HepG2 (cell line): ENCODE data around the gene L3MBTL4.

Experiments
- CCDC6 ChIP-seq: sonication (generic); formaldehyde crosslinking; IDR thresholded peaks from 2 replicates; pipeline ENCODE4 v1.8.1; 2022; ENCODE audit warnings: mild to moderate bottlenecking, missing genetic modification reagents, moderate library complexity
- CTCF ChIP-seq: sonication (generic); formaldehyde crosslinking; IDR thresholded peaks from 2 replicates; pipeline ENCODE4 v1.5.0; 2020; ENCODE audit warnings: mild to moderate bottlenecking, missing genetic modification reagents, moderate library complexity
- DPF2 ChIP-seq: sonication (generic); formaldehyde crosslinking; IDR thresholded peaks from 2 replicates; pipeline ENCODE4 v1.4.0; 2020; ENCODE audit warnings: mild to moderate bottlenecking, low read depth, missing genetic modification reagents, borderline replicate concordance
- GMEB1 ChIP-seq: sonication (generic); formaldehyde crosslinking; IDR thresholded peaks from 2 replicates; pipeline ENCODE4 v1.5.1; 2020; ENCODE audit warnings: missing genetic modification reagents, mild to moderate bottlenecking, borderline replicate concordance
- KAT8 ChIP-seq: IDR thresholded peaks from 2 replicates; pipeline ENCODE4 v1.6.1; 2016; ENCODE audit warnings: missing genetic modification reagents, missing compliant biosample characterization
- MAF1 ChIP-seq: sonication (generic); formaldehyde crosslinking; IDR thresholded peaks from 2 replicates; pipeline ENCODE4 v1.5.0; 2020; ENCODE audit warnings: missing genetic modification reagents, borderline replicate concordance
- TAF1 ChIP-seq: sonication (generic); formaldehyde crosslinking; IDR thresholded peaks from 2 replicates; pipeline ENCODE4 v1.4.0; 2020; ENCODE audit warnings: missing genetic modification reagents
- YY1 ChIP-seq: IDR thresholded peaks from 2 replicates; pipeline ENCODE4 v1.6.1; 2011; ENCODE audit warnings: low read length, low read depth, moderate library complexity, mild to moderate bottlenecking; ENCODE audit not compliant: insufficient read depth, insufficient replicate concordance
- ZNF281 ChIP-seq: sonication (generic); formaldehyde crosslinking; IDR thresholded peaks from 2 replicates; pipeline ENCODE4 v1.4.0; 2020; ENCODE audit warnings: missing genetic modification reagents, borderline replicate concordance
- ZNF609 ChIP-seq: sonication (generic); formaldehyde crosslinking; IDR thresholded peaks from 2 replicates; pipeline ENCODE4 v1.4.0; 2020; ENCODE audit warnings: mild to moderate bottlenecking, missing genetic modification reagents, borderline replicate concordance
- ZNF816 ChIP-seq: sonication (generic); formaldehyde crosslinking; IDR thresholded peaks from 2 replicates; pipeline ENCODE4 v1.8.0; 2022; ENCODE audit warnings: missing genetic modification reagents, mild to moderate bottlenecking, borderline replicate concordance

GRCh38 chr18:6013171-6013810, 401.4 kb downstream of the L3MBTL4 start:
- TF ChIP-seq ZNF816 (CRISPR knock-in tag) = no peak
- no peak for TF ChIP-seq ZNF609 (CRISPR knock-in tag)
- TF ChIP-seq CTCF (CRISPR knock-in tag) = no peak
- TF ChIP-seq YY1 = no peak
- TF ChIP-seq DPF2 (CRISPR knock-in tag) = no peak
- TF ChIP-seq KAT8 = no peak
- no peak for TF ChIP-seq ZNF281 (CRISPR knock-in tag)
- no peak for TF ChIP-seq CCDC6 (CRISPR knock-in tag)
- TF ChIP-seq MAF1 (CRISPR knock-in tag) = no peak
- TF ChIP-seq TAF1 (CRISPR knock-in tag) = no peak
- no peak for TF ChIP-seq GMEB1 (CRISPR knock-in tag)
